GM12874 (cell line): ENCODE data around the gene AVPI1.

Experiments used
- TF ChIP-seq, protein P1 (sequence below): IDR thresholded peaks from 2 replicates; pipeline ENCODE4 v1.5.1; 2011; ENCODE audit warnings: low read depth, mild to moderate bottlenecking, control low read depth, low read length, moderate library complexity; ENCODE audit not compliant: insufficient read depth

AVPI1 gene

DNA sequence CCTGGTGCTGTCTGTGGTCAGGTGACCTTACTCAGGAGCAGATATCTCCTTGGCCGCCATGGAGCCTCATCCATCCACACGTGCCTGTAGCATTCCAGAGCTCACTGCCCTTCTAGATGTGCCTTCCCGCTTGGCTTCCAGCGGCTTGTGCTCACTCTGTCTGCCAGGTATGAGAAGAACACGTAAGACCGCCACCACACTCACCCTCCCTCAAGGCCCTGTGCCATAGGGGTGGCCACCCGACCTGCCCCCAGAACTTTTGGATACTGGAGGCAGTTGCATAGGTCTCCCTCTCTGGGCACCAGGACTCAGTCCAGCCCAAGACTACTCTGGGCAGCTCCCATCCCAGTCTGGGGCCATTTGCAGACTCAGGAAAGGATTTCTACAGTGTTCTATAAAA is 30.6 kb upstream of the AVPI1 start:
- TF ChIP-seq, protein P1, sequence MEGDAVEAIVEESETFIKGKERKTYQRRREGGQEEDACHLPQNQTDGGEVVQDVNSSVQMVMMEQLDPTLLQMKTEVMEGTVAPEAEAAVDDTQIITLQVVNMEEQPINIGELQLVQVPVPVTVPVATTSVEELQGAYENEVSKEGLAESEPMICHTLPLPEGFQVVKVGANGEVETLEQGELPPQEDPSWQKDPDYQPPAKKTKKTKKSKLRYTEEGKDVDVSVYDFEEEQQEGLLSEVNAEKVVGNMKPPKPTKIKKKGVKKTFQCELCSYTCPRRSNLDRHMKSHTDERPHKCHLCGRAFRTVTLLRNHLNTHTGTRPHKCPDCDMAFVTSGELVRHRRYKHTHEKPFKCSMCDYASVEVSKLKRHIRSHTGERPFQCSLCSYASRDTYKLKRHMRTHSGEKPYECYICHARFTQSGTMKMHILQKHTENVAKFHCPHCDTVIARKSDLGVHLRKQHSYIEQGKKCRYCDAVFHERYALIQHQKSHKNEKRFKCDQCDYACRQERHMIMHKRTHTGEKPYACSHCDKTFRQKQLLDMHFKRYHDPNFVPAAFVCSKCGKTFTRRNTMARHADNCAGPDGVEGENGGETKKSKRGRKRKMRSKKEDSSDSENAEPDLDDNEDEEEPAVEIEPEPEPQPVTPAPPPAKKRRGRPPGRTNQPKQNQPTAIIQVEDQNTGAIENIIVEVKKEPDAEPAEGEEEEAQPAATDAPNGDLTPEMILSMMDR = no peak

DNA sequence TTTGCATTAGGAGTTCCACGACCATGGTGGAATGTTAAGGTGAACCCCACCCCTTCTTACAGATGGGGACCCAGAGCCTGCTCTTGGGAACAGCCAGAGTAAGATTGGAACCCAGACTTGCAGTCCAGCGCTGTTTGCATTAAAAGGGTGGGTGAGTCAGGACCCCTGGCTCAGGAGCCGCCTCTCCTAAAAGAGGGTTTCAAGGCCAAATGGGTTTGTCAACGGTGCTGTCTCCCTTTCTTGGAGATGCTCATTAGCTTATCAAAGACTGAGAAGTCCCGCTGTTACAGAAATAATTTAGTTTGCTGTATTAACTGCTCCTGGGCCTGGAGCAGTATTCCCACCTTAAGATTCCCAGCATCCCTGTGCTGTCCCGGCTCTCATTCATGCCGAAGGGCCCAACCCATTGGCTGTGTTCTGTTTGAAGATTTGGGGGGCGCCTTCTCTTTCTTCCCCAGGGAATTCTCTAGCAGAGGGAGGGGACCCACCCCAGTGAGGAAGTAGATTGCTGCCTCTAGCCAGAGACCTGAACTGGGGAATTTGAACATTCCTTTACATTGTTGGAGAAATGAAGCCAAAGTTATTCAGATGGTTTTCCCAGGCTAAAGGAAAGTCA is 28.3 kb upstream of the AVPI1 start:
- TF ChIP-seq, protein P1 = no peak

DNA sequence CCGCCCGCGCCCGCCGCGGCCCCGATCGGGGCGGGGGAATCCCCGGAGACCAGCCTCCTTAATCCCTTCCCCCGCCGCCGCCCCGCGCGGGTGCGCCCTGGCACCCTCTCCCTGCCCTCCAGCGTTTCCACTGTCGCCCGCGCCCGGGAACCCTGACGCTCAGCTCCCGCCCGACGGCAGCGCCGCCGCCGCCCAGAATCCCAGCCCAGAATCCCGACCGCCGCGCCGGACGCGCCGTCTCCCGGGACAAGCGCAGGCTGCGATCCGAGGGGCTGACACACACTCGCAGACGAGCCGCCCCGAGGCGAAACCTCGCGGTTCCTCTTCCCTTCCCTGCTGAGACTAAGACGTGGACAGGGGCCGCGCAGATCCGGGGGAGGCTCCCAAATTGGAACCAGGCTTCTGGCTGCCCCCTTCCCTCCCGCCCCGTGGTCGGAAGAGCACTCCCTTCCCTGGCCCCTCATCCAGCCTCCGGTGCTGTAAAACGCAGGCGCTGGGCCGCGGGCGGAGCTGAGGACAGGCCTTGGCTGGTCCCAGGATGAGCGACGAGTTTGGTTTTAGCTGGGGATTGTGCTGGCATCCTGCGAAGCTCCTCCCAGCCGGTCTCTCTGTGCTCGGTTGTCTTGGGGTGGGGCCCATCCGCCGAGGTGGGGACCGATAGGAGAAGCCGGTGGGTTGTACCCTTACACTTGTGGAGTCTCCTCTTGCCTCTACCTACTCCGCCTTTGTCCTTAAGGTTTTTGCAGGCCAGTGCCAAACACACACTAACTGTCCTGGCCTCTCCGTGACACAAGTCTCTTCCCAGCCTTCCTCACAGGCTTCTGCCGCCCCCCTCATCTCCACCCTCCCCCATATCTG is 27.6 kb upstream of the AVPI1 start:
- TF ChIP-seq, protein P1 = no peak

DNA sequence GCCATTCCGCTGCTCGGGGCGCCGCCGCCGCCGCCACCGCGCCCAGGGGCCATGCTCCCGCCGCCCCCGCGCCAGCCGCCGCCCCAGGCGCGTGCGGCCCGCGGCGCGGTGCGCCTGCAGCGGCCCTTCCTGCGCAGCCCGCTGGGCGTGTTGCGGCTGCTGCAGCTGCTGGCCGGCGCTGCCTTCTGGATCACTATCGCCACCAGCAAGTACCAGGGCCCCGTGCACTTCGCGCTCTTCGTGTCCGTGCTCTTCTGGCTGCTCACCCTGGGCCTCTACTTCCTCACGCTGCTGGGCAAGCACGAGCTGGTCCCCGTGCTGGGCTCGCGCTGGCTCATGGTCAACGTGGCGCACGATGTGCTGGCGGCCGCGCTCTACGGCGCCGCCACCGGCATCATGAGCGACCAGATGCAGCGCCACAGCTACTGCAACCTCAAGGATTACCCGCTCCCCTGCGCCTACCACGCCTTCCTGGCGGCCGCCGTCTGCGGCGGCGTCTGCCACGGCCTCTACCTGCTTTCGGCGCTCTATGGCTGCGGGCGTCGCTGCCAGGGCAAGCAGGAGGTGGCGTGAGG is 26.9 kb upstream of the AVPI1 start:
- TF ChIP-seq, protein P1 = peak; percentile 55

GRCh38 chr10:97713339-97713825 is 26.3 kb upstream of the AVPI1 start, which contains the start of gene MARVELD1:
MARVELD1 (plus strand) TSS chr10:97713730; CDS start chr10:97713877, 147 bp downstream.
- TF ChIP-seq, protein P1 = no peak

DNA sequence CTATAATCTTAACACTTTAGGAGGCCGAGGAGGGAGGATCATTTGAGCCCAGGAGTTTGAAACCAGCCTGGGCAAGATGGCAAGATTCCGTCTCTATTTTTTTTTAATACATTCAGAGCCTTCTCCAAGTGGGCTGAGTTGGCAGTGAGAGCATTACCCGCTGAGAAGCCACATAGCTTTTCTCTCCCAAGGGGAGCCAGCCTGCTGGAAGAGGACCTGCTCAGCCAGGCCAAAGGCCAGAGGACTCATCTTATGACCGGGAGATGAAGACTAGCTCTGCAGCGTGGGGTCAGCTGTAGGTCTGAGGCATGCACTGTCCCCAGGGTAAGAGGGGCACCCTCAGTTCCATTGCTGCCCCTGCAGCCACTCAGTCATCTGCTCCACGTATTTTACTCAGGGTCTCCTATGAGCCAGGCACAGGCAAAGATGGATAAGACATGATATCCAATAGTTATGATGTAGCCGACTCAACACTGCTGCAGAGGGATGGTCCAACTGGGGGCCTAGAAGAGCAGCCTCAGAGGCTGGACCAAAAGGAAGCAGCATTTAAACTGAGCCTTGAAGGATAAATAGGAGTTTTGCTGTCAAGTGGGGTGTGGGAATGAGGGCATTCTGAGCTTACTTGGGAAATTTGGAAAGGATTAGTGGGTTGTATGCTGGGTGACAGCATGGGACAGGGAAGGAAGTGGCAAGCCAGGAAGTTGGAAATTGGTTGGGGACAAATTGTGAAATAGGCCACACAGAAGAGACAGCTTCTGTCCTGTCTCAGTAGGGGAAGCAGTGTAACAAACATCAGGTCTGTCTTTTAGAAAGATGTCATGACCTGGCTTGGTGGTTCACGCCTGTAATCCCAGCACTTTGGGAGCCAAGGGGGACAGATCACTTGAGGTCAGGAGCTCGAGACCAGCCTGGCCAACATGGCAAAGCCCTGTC is 24.9 kb upstream of the AVPI1 start:
- TF ChIP-seq, protein P1 = no peak
